Measurements from ENCODE around the gene SNX11.

- TF ChIP-seq CTCF (IDR thresholded peaks at IDR 0.05) (no peak), POLR2AphosphoS5 (IDR thresholded peaks at IDR 0.05; ENCODE audit: low read depth, low read length) (no peak)
These were observed 37.4 kb upstream of the SNX11 start for GRCh38 chr17:48070195-48070594.
